HG03159 (cell line): ENCODE results near the gene CBX5.
"Not testable (repeated sequence)": the region's sequence is repeated elsewhere in the genome, so short reads cannot be mapped to it uniquely, and the experiment has no call there.

Experiments used
- ATAC-seq: cut with Tn5 transposase; IDR thresholded peaks from one replicate; pipeline ENCODE4 v1.9.1; 2021; ENCODE audit warnings: mild to moderate bottlenecking, moderate library complexity; ENCODE audit not compliant: unreplicated experiment

Gene CBX5

GRCh38 chr12:54228471-54228870 is 51.5 kb downstream of the CBX5 start:
- no peak for ATAC-seq

- not testable (repeated sequence) for ATAC-seq
Measured at GRCh38 chr12:54227927-54228326, 52.0 kb downstream of the CBX5 start.

- no peak for ATAC-seq
Measured at GRCh38 chr12:54227376-54227775, 52.5 kb downstream of the CBX5 start.

GRCh38 chr12:54225666-54226065 is 54.3 kb downstream of the CBX5 start:
- no peak for ATAC-seq

GRCh38 chr12:54222609-54223008 is 57.3 kb downstream of the CBX5 start:
- no peak for ATAC-seq

GRCh38 chr12:54221402-54221984 is 58.4 kb downstream of the CBX5 start:
- no peak for ATAC-seq

GRCh38 chr12:54220567-54220966 is 59.4 kb downstream of the CBX5 start:
- no peak for ATAC-seq

GRCh38 chr12:54220092-54220557 is 59.8 kb downstream of the CBX5 start:
- peak; percentile 44 for ATAC-seq

- ATAC-seq = no peak
Measured at GRCh38 chr12:54217774-54218241, 62.1 kb downstream of the CBX5 start.

- ATAC-seq = peak; percentile 30
Measured at GRCh38 chr12:54216797-54217661, 62.9 kb downstream of the CBX5 start.

GRCh38 chr12:54215989-54216796 is 63.7 kb downstream of the CBX5 start:
- ATAC-seq = no peak

GRCh38 chr12:54214553-54215406 is 65.1 kb downstream of the CBX5 start:
- ATAC-seq = peak; percentile 79

GRCh38 chr12:54213079-54213478 is 66.8 kb downstream of the CBX5 start:
- ATAC-seq = no peak

GRCh38 chr12:54211920-54212319 is 68.0 kb downstream of the CBX5 start:
- ATAC-seq = no peak

GRCh38 chr12:54210400-54210790 is 69.5 kb downstream of the CBX5 start:
- ATAC-seq = no peak

GRCh38 chr12:54208591-54208990 is 71.3 kb downstream of the CBX5 start:
- no peak for ATAC-seq

- no peak for ATAC-seq
Measured at GRCh38 chr12:54207539-54208294, 72.2 kb downstream of the CBX5 start.

- ATAC-seq = no peak
Measured at GRCh38 chr12:54206791-54207190, 73.1 kb downstream of the CBX5 start.

- no peak for ATAC-seq
Measured at GRCh38 chr12:54204316-54204715, 75.6 kb downstream of the CBX5 start.
